ENCODE results near the gene PDZD2. TPM values are rescaled to one million over a fixed set of nuclear protein-coding genes. Genes with fewer than 3 reads are reported as not detected.

PDZD2 gene
- total RNA-seq, 4 donors from 2014 or later, result 2.8 to 5.3 (median 4.0) TPM

DNA sequence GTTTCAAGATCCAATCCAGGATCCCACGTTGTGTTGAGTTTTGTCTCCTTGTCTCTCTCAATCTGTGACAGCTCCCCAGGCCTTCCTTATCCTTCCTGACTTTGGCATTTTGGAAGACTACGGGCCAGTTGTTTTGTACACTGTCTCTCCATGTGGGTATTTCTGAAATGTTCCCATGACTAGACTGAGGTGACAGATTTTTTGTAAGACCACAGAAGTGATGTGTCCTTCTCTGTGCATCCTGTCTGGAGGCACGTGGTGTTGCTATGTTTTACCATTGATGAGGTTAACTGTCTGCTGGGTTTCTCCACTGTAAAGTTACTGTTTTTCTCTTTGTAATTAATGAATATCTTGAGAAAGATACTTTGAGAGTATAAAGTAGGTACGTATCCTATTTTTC lies 15.7 kb upstream of the PDZD2 start:
- Histone ChIP-seq H3K36me3 (no peaks in the 10 kb centered on the region), H3K27ac (no peak overlapping the region), H3K4me3 (no peak overlapping the region), H3K4me1 (no peaks in the 10 kb centered on the region), H3K9me3 (no peaks in the 10 kb centered on the region), H3K27me3 (peaks cover 0 to 4% (median 0%) of the 10 kb centered on the region in 3 donors)
- intact Hi-C loops (cut with DNase I; ENCODE audit: low total_unique reads) (no loop called here), in situ Hi-C loops (cut with MboI; ENCODE audit: low sequenced_read_pairs in 4 of 4) (no loop called here)
- TF ChIP-seq POLR2A (IDR thresholded peaks at IDR 0.05), result no peak
- TF ChIP-seq, protein P1, sequence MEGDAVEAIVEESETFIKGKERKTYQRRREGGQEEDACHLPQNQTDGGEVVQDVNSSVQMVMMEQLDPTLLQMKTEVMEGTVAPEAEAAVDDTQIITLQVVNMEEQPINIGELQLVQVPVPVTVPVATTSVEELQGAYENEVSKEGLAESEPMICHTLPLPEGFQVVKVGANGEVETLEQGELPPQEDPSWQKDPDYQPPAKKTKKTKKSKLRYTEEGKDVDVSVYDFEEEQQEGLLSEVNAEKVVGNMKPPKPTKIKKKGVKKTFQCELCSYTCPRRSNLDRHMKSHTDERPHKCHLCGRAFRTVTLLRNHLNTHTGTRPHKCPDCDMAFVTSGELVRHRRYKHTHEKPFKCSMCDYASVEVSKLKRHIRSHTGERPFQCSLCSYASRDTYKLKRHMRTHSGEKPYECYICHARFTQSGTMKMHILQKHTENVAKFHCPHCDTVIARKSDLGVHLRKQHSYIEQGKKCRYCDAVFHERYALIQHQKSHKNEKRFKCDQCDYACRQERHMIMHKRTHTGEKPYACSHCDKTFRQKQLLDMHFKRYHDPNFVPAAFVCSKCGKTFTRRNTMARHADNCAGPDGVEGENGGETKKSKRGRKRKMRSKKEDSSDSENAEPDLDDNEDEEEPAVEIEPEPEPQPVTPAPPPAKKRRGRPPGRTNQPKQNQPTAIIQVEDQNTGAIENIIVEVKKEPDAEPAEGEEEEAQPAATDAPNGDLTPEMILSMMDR (IDR thresholded peaks at IDR 0.05 in 4 of 5, conservative IDR thresholded peaks at IDR 0.05 in 1 of 5), result no peak
- no peak for ATAC-seq
- no peak for DNase-seq

- no peak for TF ChIP-seq POLR2A (IDR thresholded peaks at IDR 0.05)
- TF ChIP-seq, protein P1 (IDR thresholded peaks at IDR 0.05 in 4 of 5, conservative IDR thresholded peaks at IDR 0.05 in 1 of 5), result no peak
- DNase-seq, result no peak
- Histone ChIP-seq H3K36me3 (no peaks in the 10 kb centered on the region), H3K4me3 (no peak overlapping the region), H3K27me3 (no peaks in the 10 kb centered on the region), H3K27ac (no peak overlapping the region), H3K4me1 (no peaks in the 10 kb centered on the region), H3K9me3 (no peaks in the 10 kb centered on the region)
- in situ Hi-C loops (cut with MboI; ENCODE audit: low sequenced_read_pairs in 4 of 4) (no loop called here), intact Hi-C loops (cut with DNase I; ENCODE audit: low total_unique reads) (no loop called here)
- no peak for ATAC-seq
Measured at GRCh38 chr5:31625394-31625793, 13.5 kb upstream of the PDZD2 start.

- TF ChIP-seq POLR2A (IDR thresholded peaks at IDR 0.05), result no peak
- TF ChIP-seq, protein P1 (IDR thresholded peaks at IDR 0.05 in 4 of 5, conservative IDR thresholded peaks at IDR 0.05 in 1 of 5), result no peak
- no peaks in the 10 kb centered on the region for H3K36me3 ChIP-seq
- H3K27me3 ChIP-seq, result no peaks in the 10 kb centered on the region
- ATAC-seq (no peak), DNase-seq (no peak)
- H3K4me1 ChIP-seq, result no peaks in the 10 kb centered on the region
- H3K9me3 ChIP-seq, result no peaks in the 10 kb centered on the region
- in situ Hi-C loops (cut with MboI; ENCODE audit: low sequenced_read_pairs in 4 of 4), result no loop called here
- H3K27ac ChIP-seq, result no peak overlapping the region
- intact Hi-C loops (cut with DNase I; ENCODE audit: low total_unique reads), result no loop called here
- H3K4me3 ChIP-seq, result no peak overlapping the region
Measured at GRCh38 chr5:31626156-31626555, 12.8 kb upstream of the PDZD2 start.

DNA sequence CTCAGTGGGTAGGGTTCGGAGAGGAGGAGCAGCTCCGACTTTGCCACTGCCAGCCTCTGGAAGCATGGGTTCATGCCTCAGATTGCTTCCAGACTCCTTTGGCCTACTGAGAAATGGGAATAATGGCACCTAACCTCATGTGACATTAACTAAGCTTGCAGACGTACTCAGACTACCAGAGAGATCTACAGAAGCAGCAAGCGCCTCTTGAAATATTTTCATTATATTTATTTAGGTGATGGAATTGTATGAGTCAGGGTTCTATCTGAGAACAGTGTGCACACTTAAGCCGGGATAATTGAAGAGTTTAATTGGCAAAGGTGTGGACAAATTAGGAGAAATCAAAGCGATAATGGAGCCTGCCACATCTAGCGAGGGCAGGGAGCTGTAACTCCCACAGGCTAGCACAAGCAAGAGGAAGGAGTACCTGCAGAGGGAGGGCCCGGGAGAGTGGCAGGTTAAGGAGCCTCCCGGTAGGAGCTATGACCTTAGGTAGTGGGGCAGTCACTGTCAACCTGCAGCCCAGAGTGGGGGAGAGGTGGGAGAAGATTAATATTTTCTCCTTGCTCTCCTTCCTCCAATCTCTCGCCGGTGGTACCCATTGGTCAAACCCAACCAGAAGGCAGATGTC lies 12.2 kb upstream of the PDZD2 start:
- Histone ChIP-seq H3K4me3 (no peak overlapping the region), H3K36me3 (no peaks in the 10 kb centered on the region), H3K9me3 (no peaks in the 10 kb centered on the region), H3K27ac (no peak overlapping the region), H3K27me3 (no peaks in the 10 kb centered on the region), H3K4me1 (no peaks in the 10 kb centered on the region)
- DNase-seq, result no peak
- in situ Hi-C loops (cut with MboI; ENCODE audit: low sequenced_read_pairs in 4 of 4), result no loop called here
- ATAC-seq, result no peak
- TF ChIP-seq POLR2A (IDR thresholded peaks at IDR 0.05), result no peak
- TF ChIP-seq, protein P1 (IDR thresholded peaks at IDR 0.05 in 4 of 5, conservative IDR thresholded peaks at IDR 0.05 in 1 of 5), result no peak
- intact Hi-C loops (cut with DNase I; ENCODE audit: low total_unique reads), result no loop called here

- ATAC-seq (no peak), DNase-seq (no peak)
- Histone ChIP-seq H3K27me3 (no peaks in the 10 kb centered on the region), H3K36me3 (no peaks in the 10 kb centered on the region), H3K27ac (no peak overlapping the region), H3K9me3 (no peaks in the 10 kb centered on the region), H3K4me1 (no peaks in the 10 kb centered on the region), H3K4me3 (no peak overlapping the region)
- intact Hi-C loops (cut with DNase I; ENCODE audit: low total_unique reads), result no loop called here
- in situ Hi-C loops (cut with MboI; ENCODE audit: low sequenced_read_pairs in 4 of 4), result no loop called here
- TF ChIP-seq, protein P1 (IDR thresholded peaks at IDR 0.05 in 4 of 5, conservative IDR thresholded peaks at IDR 0.05 in 1 of 5), result no peak
- TF ChIP-seq POLR2A (IDR thresholded peaks at IDR 0.05), result no peak
Measured at GRCh38 chr5:31630931-31631330, 8.0 kb upstream of the PDZD2 start.

All from gastrocnemius medialis (tissue), 4 donors.